ENCODE results near the gene NCOA3. TPM values are rescaled to one million over a fixed set of nuclear protein-coding genes. Genes with fewer than 3 reads are reported as not detected.

Gene NCOA3
- total and polyA plus RNA-seq, 10 of the 15 experiments (the other 5 are each of a cell fraction or from before 2014, with no cell fraction given): 16.9 to 96.2 (median 73.6) TPM

DNA sequence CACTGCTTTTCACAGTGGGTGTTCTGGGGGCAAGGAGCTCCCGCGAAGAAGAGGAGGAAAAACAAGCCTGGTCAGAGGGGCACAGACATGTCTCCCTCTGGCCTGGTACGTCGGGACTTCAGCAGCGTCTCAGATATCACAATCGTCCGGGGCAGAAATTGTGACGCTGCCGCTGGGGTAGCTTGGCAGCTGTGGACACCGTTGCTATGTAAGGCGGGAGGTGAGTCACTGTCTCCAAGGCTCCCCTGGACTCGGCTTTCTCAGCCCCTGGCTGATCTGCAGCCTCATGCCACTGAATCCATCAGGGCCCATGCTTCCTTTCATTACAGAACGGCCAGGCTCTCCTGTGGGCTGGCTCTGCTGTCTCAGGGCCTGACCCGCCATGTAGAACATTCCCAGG is 184.9 kb downstream of the NCOA3 start:
- TF ChIP-seq ASH2L (IDR thresholded peaks at IDR 0.05; ENCODE audit: borderline replicate concordance, low read depth) (no peak), MXI1 (IDR thresholded peaks at IDR 0.05; ENCODE audit: low read depth, low read length) (no peak), GABPA (IDR thresholded peaks at IDR 0.05; ENCODE audit: low read depth) (no peak), CBX5 (IDR thresholded peaks at IDR 0.05; ENCODE audit: low read depth) (no peak)
- DNase-seq (ENCODE audit: low read depth, low spot score) (no peak), ATAC-seq (no peak), FAIRE-seq (no peak)
- no peaks in the 10 kb centered on the region for H3K79me2 ChIP-seq (ENCODE audit: control insufficient read depth, insufficient read depth, low read length)
- no peaks in the 10 kb centered on the region for H3K36me3 ChIP-seq (ENCODE audit: control insufficient read depth in 2 of 2, insufficient read depth in 2 of 2, low read length in 1 of 2)
- intact Hi-C loops (cut with micrococcal nuclease; ENCODE audit: unreplicated experiment) (no loop called here), in situ Hi-C loops (cut with MboI) (no loop called here)
- ChIA-PET CTCF (no interaction called here), SMC1A (ENCODE audit: uncharacterized antibody, unreplicated experiment) (no interaction called here), RAD21 (ENCODE audit: unreplicated experiment) (no interaction called here), POLR2A (no interaction called here)
- no peak overlapping the region for H3K27ac ChIP-seq (ENCODE audit: control insufficient read depth, insufficient read depth)
- no peak overlapping the region for H3K4me2 ChIP-seq (ENCODE audit: control insufficient read depth, insufficient read depth)
- no peak overlapping the region for H3K4me3 ChIP-seq
- no peaks in the 10 kb centered on the region for H3K4me1 ChIP-seq (ENCODE audit: control insufficient read depth, insufficient read depth, low read length)
- no peaks in the 10 kb centered on the region for H3K9me3 ChIP-seq (replicated peaks; ENCODE audit: control insufficient read depth, insufficient read depth, low read length)
- BruUV-seq (replicated peaks): no TSS peak
- H3K9ac ChIP-seq (ENCODE audit: control insufficient read depth, insufficient read depth, low read length): no peak overlapping the region
- 61% methylated on average over 14 of the region's 14 CpGs for WGBS (ENCODE audit: insufficient coverage, insufficient replicate concordance, low lambda C conversion rate, missing lambda C conversion rate)
- H3K27me3 ChIP-seq (replicated peaks in 1 of 2; ENCODE audit: control insufficient read depth in 2 of 2, insufficient read depth in 2 of 2, low read length in 1 of 2): no peaks in the 10 kb centered on the region; a peak in 1 of 4 replicates
- no peaks in the 10 kb centered on the region for H4K20me1 ChIP-seq (ENCODE audit: control insufficient read depth, insufficient read depth)
- H2AFZ ChIP-seq (ENCODE audit: control insufficient read depth, low read depth, low read length): no peak overlapping the region

- in situ Hi-C loops (cut with MboI): no loop called here
- Histone ChIP-seq H3K36me3 (ENCODE audit: control insufficient read depth in 2 of 2, insufficient read depth in 2 of 2, low read length in 1 of 2) (no peaks in the 10 kb centered on the region), H3K27ac (ENCODE audit: control insufficient read depth, insufficient read depth) (no peak overlapping the region), H3K4me2 (ENCODE audit: control insufficient read depth, insufficient read depth) (no peak overlapping the region), H2AFZ (ENCODE audit: control insufficient read depth, low read depth, low read length) (no peak overlapping the region), H3K9ac (ENCODE audit: control insufficient read depth, insufficient read depth, low read length) (no peak overlapping the region), H3K27me3 (replicated peaks in 1 of 2; ENCODE audit: control insufficient read depth in 2 of 2, insufficient read depth in 2 of 2, low read length in 1 of 2) (no peaks in the 10 kb centered on the region; a peak in 1 of 4 replicates), H4K20me1 (ENCODE audit: control insufficient read depth, insufficient read depth) (no peaks in the 10 kb centered on the region), H3K79me2 (ENCODE audit: control insufficient read depth, insufficient read depth, low read length) (no peaks in the 10 kb centered on the region), H3K4me3 (no peak overlapping the region), H3K4me1 (ENCODE audit: control insufficient read depth, insufficient read depth, low read length) (no peaks in the 10 kb centered on the region), H3K9me3 (replicated peaks; ENCODE audit: control insufficient read depth, insufficient read depth, low read length) (no peaks in the 10 kb centered on the region)
- BruUV-seq (replicated peaks): no TSS peak
- ChIA-PET SMC1A (ENCODE audit: uncharacterized antibody, unreplicated experiment) (no interaction called here), RAD21 (ENCODE audit: unreplicated experiment) (no interaction called here), CTCF (no interaction called here), POLR2A (no interaction called here)
- WGBS (ENCODE audit: insufficient coverage, insufficient replicate concordance, low lambda C conversion rate, missing lambda C conversion rate): 52% methylated on average over 20 of the region's 20 CpGs
- DNase-seq (ENCODE audit: low read depth, low spot score) (no peak), ATAC-seq (no peak), FAIRE-seq (no peak)
- TF ChIP-seq SMARCA5 (IDR thresholded peaks at IDR 0.05): no peak
- no peak for TF ChIP-seq ZNF24 (IDR thresholded peaks at IDR 0.05)
- no peak for TF ChIP-seq HDGF (IDR thresholded peaks at IDR 0.05)
- TF ChIP-seq NFIC (IDR thresholded peaks at IDR 0.05; ENCODE audit: low read depth, low read length): no peak
- no peak for TF ChIP-seq FOXM1 (IDR thresholded peaks at IDR 0.05; ENCODE audit: low read depth, low read length)
- TF ChIP-seq PAX8 (IDR thresholded peaks at IDR 0.05): no peak
- intact Hi-C loops (cut with micrococcal nuclease; ENCODE audit: unreplicated experiment): no loop called here
Observed at GRCh38 chr20:47687095-47687987, 185.7 kb downstream of the NCOA3 start.

All from GM12878 (cell line).